Measurements from ENCODE around the gene EPB41L4B.

- TF ChIP-seq, protein P1, sequence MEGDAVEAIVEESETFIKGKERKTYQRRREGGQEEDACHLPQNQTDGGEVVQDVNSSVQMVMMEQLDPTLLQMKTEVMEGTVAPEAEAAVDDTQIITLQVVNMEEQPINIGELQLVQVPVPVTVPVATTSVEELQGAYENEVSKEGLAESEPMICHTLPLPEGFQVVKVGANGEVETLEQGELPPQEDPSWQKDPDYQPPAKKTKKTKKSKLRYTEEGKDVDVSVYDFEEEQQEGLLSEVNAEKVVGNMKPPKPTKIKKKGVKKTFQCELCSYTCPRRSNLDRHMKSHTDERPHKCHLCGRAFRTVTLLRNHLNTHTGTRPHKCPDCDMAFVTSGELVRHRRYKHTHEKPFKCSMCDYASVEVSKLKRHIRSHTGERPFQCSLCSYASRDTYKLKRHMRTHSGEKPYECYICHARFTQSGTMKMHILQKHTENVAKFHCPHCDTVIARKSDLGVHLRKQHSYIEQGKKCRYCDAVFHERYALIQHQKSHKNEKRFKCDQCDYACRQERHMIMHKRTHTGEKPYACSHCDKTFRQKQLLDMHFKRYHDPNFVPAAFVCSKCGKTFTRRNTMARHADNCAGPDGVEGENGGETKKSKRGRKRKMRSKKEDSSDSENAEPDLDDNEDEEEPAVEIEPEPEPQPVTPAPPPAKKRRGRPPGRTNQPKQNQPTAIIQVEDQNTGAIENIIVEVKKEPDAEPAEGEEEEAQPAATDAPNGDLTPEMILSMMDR (IDR thresholded peaks at IDR 0.05) = no peak
- no peak for TF ChIP-seq POLR2A (IDR thresholded peaks at IDR 0.05; ENCODE audit: low read depth)
Observed at GRCh38 chr9:109172935-109173334, 147.9 kb downstream of the EPB41L4B start.

Measured in esophagus muscularis mucosa (tissue), 3 donors.